ENCODE data around the gene XCR1.
A peak's percentile ranks its signal among the peaks of the same experiment; 100 is the strongest.

The XCR1 gene

DNA sequence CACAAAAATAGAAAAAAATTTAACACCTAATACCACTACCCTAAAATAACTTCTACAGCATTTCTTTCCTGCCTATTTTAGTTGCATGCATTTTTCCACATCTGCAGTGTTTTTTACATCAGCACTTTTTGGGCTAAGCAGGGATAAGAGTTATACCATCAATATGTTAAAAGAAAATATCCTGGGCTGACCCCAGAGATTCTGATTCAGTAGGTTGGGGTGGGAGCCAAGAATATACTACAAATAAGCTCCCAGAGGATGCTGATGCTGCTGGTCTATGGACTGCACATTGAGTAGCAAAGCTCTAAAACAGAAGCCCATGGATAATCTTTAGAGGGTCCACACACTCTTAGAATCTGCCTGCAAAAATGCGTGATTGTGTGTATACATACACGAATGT, 46.5 kb downstream of the XCR1 start:
- no peak for DNase-seq

DNA sequence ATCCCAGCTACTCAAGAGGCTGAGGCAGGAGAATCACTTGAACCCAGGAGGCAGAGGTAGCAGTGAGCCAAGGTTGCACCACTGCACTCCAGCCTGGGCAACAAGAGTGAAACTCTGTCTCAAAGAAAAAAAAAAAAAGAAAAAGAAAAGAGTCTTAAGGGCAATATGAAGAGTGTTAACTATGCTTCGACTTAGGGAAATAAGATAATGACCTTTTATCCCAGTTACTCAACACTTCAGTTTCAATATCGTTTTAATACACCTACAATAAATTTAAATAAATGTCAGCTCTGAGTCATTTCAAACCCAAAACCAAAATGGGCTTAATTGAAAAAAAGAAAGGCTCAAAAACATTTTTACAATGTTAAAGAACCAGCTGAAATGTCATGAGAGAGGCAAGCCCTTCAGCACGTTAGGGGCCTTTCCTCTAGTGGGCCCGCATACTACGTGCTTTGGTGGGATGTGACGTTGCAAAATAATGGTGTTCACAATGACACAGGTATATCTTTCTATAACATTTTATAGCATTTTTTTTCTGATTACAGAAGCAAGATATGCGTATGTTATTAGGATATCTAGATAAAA, 47.0 kb downstream of the XCR1 start:
- no peak for DNase-seq

DNA sequence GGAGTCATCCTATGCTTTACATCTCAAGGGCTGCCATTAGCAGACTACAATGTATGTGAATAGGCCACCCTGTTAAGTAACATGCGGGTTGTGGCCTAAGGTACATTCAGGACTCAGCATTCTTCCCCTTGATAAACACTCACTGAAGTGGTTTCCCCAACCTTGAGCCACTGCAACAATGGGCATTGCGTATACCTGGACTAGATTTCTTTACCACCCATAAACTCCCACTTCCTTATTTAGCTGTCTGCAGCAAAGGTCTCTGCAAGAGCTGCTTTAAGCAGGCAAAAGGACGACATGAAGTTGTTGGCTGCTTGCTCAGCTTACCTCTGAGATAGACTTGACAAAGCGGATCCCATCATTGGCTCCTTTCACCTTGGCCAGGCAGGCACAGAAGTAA, 47.9 kb downstream of the XCR1 start:
- DNase-seq = no peak

DNA sequence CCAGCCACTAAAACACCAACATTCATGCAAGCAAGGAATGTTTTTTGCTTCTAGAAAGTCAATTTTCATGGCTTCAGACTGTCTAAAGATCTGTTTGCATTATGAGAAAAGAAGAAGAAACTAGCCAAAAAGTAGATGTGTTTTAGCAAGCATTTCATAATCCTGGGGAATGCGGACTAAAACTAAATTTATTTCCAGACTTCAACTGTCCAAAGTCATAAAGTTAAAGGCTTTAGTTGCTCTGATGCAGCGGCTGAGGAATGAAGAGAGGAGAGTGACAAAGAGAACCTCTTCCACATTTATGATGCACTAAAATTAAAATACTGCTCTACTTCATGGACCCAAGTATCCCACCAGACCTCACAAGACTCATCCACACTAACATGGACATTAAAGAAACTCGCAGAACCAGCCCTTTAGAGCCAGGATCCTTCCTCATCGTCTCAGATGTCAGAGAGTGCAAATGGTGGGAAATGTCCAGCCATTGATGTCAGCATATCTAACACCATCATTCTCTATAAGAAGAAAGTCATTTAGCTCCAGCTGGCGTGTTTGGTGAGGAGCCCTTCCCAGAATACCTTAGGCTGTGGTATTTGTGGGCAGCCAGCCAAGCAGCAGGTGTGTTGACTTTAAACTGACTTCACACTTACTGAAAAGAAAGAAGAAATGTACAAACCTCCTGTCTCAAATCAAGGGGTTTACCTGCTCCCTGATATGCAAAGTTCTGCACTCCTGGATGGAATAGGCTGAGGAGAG, 49.1 kb downstream of the XCR1 start:
- no peak for DNase-seq

DNA sequence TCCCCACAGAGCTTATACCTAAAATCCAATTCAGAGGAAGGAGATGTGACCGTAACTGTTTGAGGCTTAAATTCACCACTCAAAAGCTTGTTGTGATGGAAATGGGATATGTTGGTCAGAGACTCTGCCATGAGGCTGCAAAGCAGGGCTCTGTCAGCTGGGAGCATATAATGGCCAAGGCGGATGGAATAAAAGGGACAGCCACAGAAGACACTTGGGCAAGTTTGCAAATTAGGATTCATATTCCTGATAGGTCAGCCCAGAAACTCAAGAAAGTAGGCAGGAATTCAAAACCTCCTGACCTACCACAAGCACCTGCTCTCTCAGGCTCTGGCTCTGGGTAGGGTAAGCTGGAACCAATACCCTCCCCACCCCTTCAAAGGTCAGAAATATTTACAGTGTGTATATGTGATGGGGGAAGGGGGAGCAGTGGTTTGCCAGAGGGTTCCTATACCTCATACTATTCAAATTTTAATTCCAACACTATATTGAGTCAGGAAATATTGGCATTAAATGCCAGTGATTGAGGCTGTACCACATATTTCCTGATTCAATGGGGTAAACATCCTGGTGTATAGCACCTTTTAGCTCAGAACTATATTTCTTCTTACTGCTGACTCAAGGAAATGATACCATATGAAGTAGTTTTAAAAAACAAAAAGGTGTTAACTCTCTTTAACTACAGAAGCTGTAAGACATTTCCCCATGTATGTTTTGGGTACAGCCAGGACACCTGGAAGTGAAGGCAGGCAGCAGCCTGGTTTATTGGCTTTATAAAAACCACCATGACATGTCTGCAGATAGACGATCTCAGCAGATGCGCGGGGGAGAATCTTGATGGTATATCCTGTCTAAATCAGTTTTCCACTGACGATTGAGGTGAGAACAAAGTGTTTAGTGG, 50.8 kb downstream of the XCR1 start:
- no peak for DNase-seq

DNA sequence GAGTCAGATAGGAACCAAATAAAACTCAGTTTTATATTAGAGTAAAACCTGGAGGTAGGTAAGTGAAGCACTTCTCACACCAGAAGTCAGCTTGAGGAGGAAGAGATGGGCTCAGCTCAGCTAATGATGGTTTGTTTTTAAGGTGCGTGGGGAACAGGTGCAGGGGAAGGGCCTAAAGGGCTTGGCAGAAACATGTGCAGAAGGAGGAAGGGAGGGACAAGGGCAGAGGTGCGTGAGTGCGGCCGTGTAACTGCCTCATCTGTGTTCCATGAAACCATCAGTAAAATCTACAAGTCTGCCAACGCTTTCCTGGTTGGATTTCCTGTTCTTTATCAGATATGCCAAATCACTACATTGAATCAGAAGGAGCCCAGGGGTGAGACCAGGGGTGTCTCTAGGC, 51.6 kb downstream of the XCR1 start:
- no peak for DNase-seq

DNA sequence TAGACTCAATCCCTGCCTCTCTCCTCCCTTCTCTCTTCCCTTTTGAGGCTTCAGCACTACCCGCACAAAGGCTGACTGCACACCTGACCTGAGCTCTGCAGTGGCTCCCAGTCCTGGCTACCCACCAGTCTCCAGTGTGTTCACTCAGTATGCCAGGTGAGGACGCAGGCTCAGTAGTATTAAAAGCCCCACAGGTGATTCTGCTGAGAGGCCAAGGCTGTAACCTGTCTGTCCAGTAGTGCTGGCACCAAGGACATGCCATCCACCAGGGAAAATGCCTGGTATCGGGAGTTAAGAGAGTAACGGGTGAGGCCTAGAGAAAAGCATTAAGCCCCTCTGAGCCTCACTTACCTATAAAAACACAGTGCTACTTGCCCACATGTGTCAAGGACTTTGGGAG, 52.6 kb downstream of the XCR1 start:
- DNase-seq = no peak

DNA sequence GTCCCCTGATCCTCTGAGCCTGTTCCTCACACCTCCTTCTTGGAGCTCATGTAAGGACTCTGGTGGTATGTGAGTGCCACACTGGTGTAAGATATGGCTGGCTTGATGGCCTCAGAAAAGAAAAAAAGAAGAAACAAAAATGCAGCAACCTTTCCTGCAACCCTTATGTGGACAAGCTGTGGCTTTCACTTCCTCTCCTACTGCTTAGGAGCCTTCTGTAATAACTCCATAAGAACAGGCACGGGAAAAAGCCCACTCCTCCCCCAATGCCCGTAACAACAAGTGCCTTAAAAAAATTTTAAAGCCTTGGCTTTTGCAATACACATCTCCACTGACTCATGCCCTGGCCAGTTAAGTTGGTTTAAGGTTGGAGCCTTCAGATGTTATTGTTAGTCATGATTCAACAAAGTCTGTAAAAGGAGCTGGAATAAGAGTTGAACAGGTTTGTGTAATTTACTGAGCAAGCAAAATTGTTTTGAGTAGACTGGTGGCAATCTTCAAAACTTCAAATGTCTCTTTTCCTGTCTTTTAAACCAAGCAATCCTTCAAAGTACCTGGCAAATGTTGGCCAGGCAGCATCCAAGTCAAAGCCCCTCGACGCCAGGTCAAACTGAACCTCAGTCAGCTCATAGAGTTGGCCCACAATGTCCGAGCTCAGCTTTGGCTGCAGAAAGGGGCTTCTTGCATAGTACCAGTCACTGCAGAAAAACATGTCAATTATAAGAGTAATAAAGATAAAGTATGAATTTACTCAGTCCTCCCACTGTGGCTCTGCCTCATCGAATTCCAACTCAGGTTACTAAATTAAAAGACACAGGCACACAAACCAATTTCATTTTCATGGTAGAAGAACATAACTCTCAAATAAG, 54.5 kb downstream of the XCR1 start:
- DNase-seq = peak; percentile 86 to 96 (median 92)

DNA sequence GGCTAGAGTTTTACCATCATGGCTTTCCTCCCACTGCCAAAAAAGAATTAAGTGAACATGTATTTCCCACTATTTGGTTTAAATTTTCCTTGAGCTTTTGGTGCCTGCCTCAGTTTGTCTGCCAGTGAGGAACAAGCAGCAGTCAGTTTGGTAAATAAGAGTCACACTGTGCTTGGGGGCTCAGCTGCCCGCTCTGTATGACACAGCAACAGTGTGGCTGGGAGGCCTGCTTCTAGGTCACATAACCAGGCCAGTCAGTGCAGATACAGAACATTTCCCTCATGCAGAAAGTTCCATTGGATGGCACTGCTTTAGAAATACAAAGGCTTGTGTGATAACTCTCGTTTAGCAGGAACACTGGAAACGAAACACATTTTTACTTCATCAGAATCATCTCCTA, 57.3 kb downstream of the XCR1 start:
- DNase-seq = no peak

DNA sequence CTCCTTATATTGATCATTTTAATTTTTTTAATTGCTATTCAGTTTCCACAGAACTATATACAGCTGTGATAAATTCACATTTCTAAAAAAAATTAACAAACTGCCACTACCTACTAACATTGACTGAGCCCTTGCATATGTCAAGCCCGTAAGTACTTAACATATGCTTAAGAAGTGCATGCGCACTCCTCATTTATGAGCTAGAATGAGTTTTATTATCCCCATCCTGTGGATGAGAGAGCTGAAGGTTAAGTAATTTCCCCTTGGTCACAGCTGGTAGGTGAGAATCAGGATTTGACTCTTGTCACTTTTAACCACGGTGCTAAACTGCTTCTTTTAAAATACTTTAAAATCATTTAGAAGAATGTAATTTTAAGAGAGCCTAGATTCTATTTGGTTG, 58.2 kb downstream of the XCR1 start:
- DNase-seq = no peak

DNA sequence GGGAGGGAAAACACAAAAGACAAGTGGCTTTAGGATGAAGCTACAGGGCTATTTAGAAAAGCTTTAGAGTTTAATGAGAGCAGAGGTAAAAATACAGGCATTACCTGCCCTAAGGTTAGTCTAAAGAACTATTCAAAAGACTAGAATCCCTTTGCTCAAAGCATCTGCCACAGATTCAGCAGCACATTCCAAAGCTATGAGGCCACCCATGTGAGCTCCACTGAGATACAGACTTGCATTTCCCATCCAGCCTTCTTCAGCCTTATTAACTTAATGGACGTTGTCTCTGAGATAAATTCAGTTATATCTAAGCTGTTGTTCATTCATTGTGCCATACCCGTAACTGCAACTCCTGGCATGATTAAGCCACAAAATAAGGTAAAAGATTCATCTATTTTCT, 58.6 kb downstream of the XCR1 start:
- no peak for DNase-seq

DNA sequence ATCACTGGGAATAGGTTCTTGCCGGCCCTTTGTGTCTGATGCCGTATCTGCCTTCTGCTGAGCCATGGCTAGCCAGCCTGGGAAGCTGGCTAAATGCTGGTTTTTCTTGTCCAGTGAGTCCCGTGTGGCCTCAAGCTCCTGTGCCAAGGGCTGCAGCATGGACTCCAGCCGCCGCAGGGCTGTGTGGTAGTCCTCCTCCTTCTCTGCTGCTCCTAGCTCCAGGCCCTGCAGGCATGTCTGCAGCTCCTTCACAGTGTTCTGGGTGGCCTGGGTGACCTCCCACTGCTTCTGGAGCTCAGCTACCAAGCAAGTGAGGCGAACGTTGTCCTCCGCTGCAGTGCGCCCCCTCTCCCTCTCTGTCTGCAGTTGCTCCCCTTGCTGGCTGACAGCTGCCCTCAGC, 59.1 kb downstream of the XCR1 start:
- no peak for DNase-seq

DNA sequence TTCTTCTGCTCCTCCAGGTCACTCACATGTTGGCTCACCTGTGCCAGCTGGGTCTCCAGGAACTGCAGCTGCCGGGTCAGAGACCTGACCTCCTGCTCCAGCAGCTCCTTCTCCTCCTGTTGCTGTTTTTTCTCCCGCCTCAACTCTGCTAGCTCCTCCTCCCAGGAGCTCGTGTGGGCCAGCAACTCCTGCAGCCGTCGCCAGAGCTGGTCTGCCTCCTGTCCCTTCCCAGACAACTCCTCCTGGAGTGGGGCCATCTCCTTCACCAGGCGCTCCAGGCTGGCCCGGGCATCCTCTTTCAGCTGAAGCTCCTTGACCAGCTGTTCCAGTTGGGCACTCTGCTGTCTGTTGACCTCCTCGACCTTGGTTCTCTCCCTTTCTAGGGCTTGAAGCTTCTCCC, 59.6 kb downstream of the XCR1 start:
- DNase-seq = no peak
